ENCODE measurements around the gene CHMP4B.

The CHMP4B gene

GRCh38 chr20:33798444-33798843, 12.7 kb upstream of the CHMP4B start:
- in situ Hi-C loops (cut with HindIII; ENCODE audit: low sequenced_read_pairs), result no loop called here
- TF ChIP-seq CTCF (IDR thresholded peaks at IDR 0.05; ENCODE audit: low read depth, low read length), result no peak
- no peak overlapping the region for H3K4me3 ChIP-seq (ENCODE audit: low read depth, low read length)
- DNase-seq (ENCODE audit: low read depth, low spot score), result no peak

- TF ChIP-seq CTCF (IDR thresholded peaks at IDR 0.05; ENCODE audit: low read depth, low read length), result no peak
- peak; percentile 77 for DNase-seq (ENCODE audit: low read depth, low spot score)
- in situ Hi-C loops (cut with HindIII; ENCODE audit: low sequenced_read_pairs), result no loop called here
- no peak overlapping the region for H3K4me3 ChIP-seq (ENCODE audit: low read depth, low read length)
Measured at GRCh38 chr20:33803921-33804337, 7.2 kb upstream of the CHMP4B start.

- DNase-seq (ENCODE audit: low read depth, low spot score), result no peak
- in situ Hi-C loops (cut with HindIII; ENCODE audit: low sequenced_read_pairs), result no loop called here
- no peak for TF ChIP-seq CTCF (IDR thresholded peaks at IDR 0.05; ENCODE audit: low read depth, low read length)
- H3K4me3 ChIP-seq (ENCODE audit: low read depth, low read length), result no peak overlapping the region
Measured at GRCh38 chr20:33808388-33808787, 2.8 kb upstream of the CHMP4B start.

GRCh38 chr20:33810259-33810658, 889 bp upstream of the CHMP4B start:
- in situ Hi-C loops (cut with HindIII; ENCODE audit: low sequenced_read_pairs), result no loop called here
- DNase-seq (ENCODE audit: low read depth, low spot score), result no peak
- no peak overlapping the region for H3K4me3 ChIP-seq (ENCODE audit: low read depth, low read length)
- no peak for TF ChIP-seq CTCF (IDR thresholded peaks at IDR 0.05; ENCODE audit: low read depth, low read length)

- no peak for DNase-seq (ENCODE audit: low read depth, low spot score)
- no peak for TF ChIP-seq CTCF (IDR thresholded peaks at IDR 0.05; ENCODE audit: low read depth, low read length)
- peak overlapping the region; percentile 97 for H3K4me3 ChIP-seq (ENCODE audit: low read depth, low read length)
- in situ Hi-C loops (cut with HindIII; ENCODE audit: low sequenced_read_pairs), result no loop called here
Measured at GRCh38 chr20:33811776-33812151, 616 bp downstream of the CHMP4B start.

GRCh38 chr20:33812152-33812849, 1.2 kb downstream of the CHMP4B start:
- no peak for TF ChIP-seq CTCF (IDR thresholded peaks at IDR 0.05; ENCODE audit: low read depth, low read length)
- H3K4me3 ChIP-seq (ENCODE audit: low read depth, low read length), result peak overlapping the region; percentile 97
- DNase-seq (ENCODE audit: low read depth, low spot score), result peak; percentile 83
- in situ Hi-C loops (cut with HindIII; ENCODE audit: low sequenced_read_pairs), result no loop called here

All from astrocyte of the spinal cord (primary cell).